Natural killer cell (primary cell): ENCODE data around the gene TMEM98. TPM values are rescaled to one million over a fixed set of nuclear protein-coding genes. Genes with fewer than 3 reads are reported as not detected.

Experiments
- ATAC-seq, 3 donors: fragments of 150-1000 bp in 2 of 3; fragments of 200-7000 bp in 1 of 3; cut with Tn5 transposase; 1 replicate in 1 of 3; 2 replicates in 2 of 3; pipeline ENCODE4 v1.10.0; 2021; ENCODE audit warnings: mild to moderate bottlenecking in 2 of 3, moderate library complexity in 2 of 3
- DNase-seq, 2 donors: peaks; one replicate each; pipeline versions ENCODE4 v3.0.0 to v3.0.0-alpha.2; 2013 to 2021; ENCODE audit warnings: mixed read lengths in 1 of 2
- H3K27ac ChIP-seq: one replicate; pipeline ENCODE4 v1.5.1; 2013; ENCODE audit warnings: mild to moderate bottlenecking, low read length
- H3K27me3 ChIP-seq: one replicate; pipeline ENCODE4 v1.6.1; 2013; ENCODE audit warnings: low read length; ENCODE audit not compliant: control insufficient read depth, insufficient read depth
- H3K36me3 ChIP-seq: one replicate; pipeline ENCODE4 v1.6.1; 2013; ENCODE audit warnings: low read length; ENCODE audit not compliant: control insufficient read depth, insufficient read depth
- H3K4me1 ChIP-seq: one replicate; pipeline ENCODE4 v1.6.1; 2013; ENCODE audit warnings: low read length; ENCODE audit not compliant: control insufficient read depth, insufficient read depth
- H3K4me3 ChIP-seq: one replicate; pipeline ENCODE4 v1.5.1; 2013; ENCODE audit warnings: low read length
- H3K9me3 ChIP-seq: one replicate; pipeline ENCODE4 v1.6.1; 2013; ENCODE audit warnings: low read length; ENCODE audit not compliant: control insufficient read depth, insufficient read depth
- H3K27ac Mint-ChIP-seq, 2 donors: one replicate each; pipeline ENCODE4 v1.8.0; 2022; ENCODE audit warnings: mild to moderate bottlenecking in 2 of 2, mixed read lengths in 2 of 2, moderate library complexity in 1 of 2
- H3K27me3 Mint-ChIP-seq, 2 donors: one replicate each; pipeline ENCODE4 v1.8.0; 2022; ENCODE audit warnings: low read depth in 2 of 2, mixed read lengths in 2 of 2
- H3K36me3 Mint-ChIP-seq: one replicate; pipeline ENCODE4 v1.8.0; 2022; ENCODE audit warnings: mixed read lengths
- H3K4me1 Mint-ChIP-seq, 2 donors: one replicate each; pipeline ENCODE4 v1.8.0; 2022; ENCODE audit warnings: mixed read lengths in 2 of 2
- H3K4me3 Mint-ChIP-seq: one replicate; pipeline ENCODE4 v1.8.0; 2022; ENCODE audit warnings: mild to moderate bottlenecking, moderate library complexity, mixed read lengths
- H3K9me3 Mint-ChIP-seq, 2 donors: one replicate each; pipeline ENCODE4 v1.8.0; 2022; ENCODE audit warnings: mixed read lengths in 2 of 2
- CTCF ChIP-seq: fragments of 200-600 bp; IDR thresholded peaks from one replicate; pipeline ENCODE4 v1.8.0; 2022; ENCODE audit warnings: antibody characterized with exemption
- WGBS: methylation state at CpG from one replicate; pipeline ENCODE4 v1.1.7; 2013; ENCODE audit warnings: missing lambda C conversion rate; ENCODE audit not compliant: insufficient coverage; 5-methylcytosine and 5-hydroxymethylcytosine counted together
- intact Hi-C: fragments of 100-400 bp; cut with micrococcal nuclease; formaldehyde crosslinking; loops from one replicate; pipeline ENCODE4 v1.14.2; 2022
- total RNA-seq, 4 donors: library from RNA; stranded (reverse); fragments of 120-200 nt in 1 of 4; gene quantifications; one replicate each; pipeline versions ENCODE4 v1.2.3 to v1.2.4, GENCODE V29; 2013 to 2022

The TMEM98 gene
- total RNA-seq, 3 donors from 2014 or later (not counting 1 experiment from before 2014, with no cell fraction given) = not detected

GRCh38 chr17:32944248-32945020 is 16.5 kb downstream of the TMEM98 start:
- Histone ChIP-seq H3K27me3 (no peaks in the 10 kb centered on the region), H3K4me1 (no peaks in the 10 kb centered on the region), H3K9me3 (no peaks in the 10 kb centered on the region), H3K4me3 (no peak overlapping the region), H3K27ac (no peak overlapping the region), H3K36me3 (no peaks in the 10 kb centered on the region)
- Mint-ChIP-seq H3K9me3 (no peaks in the 10 kb centered on the region), H3K4me1 (no peaks in the 10 kb centered on the region), H3K27me3 (peaks cover 11 to 20% of the 10 kb centered on the region in 2 donors), H3K27ac (no peak overlapping the region), H3K4me3 (no peak overlapping the region), H3K36me3 (no peaks in the 10 kb centered on the region)
- no peak for TF ChIP-seq CTCF
- intact Hi-C loops = no loop called here
- 90% methylated on average over 3 of the region's 4 CpGs for WGBS
- ATAC-seq (no peak), DNase-seq (no peak)

DNA sequence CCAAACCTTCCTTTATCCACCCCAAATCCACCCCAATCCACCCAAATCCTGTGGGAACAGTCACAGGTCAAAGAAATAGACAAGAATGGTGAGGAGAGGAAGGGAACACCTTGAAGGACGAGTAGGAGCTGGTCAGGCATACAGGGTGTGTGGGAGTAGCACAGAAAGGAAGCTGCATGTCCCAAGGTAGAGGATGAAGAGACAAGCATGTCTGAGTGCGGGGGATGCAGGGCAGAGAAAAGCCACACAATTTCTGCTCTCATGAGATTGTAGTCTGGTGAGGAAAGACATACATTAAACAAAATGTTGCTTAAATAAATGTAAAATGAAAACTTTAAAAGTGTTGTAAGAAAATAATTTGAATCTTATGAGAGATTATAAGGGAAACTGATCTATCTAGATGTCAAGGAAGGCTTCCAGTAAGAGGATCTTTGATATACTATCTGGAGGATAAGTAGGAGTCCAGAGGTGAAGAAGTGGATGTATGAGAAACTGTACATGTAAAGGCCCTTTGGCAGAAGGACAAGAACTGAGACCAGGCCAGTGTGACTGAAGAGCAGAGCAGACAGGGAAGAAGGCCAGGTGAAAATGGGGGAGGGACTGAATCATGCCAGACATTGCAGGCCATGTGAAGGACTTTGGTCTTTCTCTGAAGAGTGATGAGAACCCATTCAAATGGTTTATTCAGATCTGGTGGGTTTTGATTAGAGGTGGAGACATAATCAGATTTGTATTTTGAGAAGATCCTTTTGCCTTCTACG is 18.6 kb downstream of the TMEM98 start:
- no peaks in the 10 kb centered on the region for H3K36me3 ChIP-seq
- H3K27ac ChIP-seq = no peak overlapping the region
- no peak for TF ChIP-seq CTCF
- H3K9me3 ChIP-seq = no peaks in the 10 kb centered on the region
- H3K4me1 ChIP-seq = no peaks in the 10 kb centered on the region
- Mint-ChIP-seq H3K36me3 (no peaks in the 10 kb centered on the region), H3K27ac (no peak overlapping the region), H3K9me3 (no peaks in the 10 kb centered on the region), H3K4me3 (no peak overlapping the region), H3K4me1 (no peaks in the 10 kb centered on the region), H3K27me3 (peaks cover 11 to 21% of the 10 kb centered on the region in 2 donors)
- WGBS = 67% methylated on average over 3 of the region's 3 CpGs
- no peak overlapping the region for H3K4me3 ChIP-seq
- intact Hi-C loops = no loop called here
- DNase-seq = no peak
- H3K27me3 ChIP-seq = no peaks in the 10 kb centered on the region
- ATAC-seq = no peak

- Mint-ChIP-seq H3K4me1 (no peaks in the 10 kb centered on the region), H3K4me3 (no peak overlapping the region), H3K9me3 (no peaks in the 10 kb centered on the region), H3K36me3 (no peaks in the 10 kb centered on the region), H3K27ac (no peak overlapping the region), H3K27me3 (peaks cover 23 to 27% of the 10 kb centered on the region in 2 donors)
- H3K4me1 ChIP-seq = no peaks in the 10 kb centered on the region
- ATAC-seq (no peak), DNase-seq (no peak)
- 100% methylated on average over 1 of the region's 1 CpG for WGBS
- no peak overlapping the region for H3K27ac ChIP-seq
- no peaks in the 10 kb centered on the region for H3K27me3 ChIP-seq
- no peaks in the 10 kb centered on the region for H3K9me3 ChIP-seq
- TF ChIP-seq CTCF = no peak
- no peaks in the 10 kb centered on the region for H3K36me3 ChIP-seq
- no peak overlapping the region for H3K4me3 ChIP-seq
- intact Hi-C loops = no loop called here
Observed at GRCh38 chr17:32947736-32948135, 19.8 kb downstream of the TMEM98 start.
